Keratinocyte (primary cell): ENCODE results near the gene FANCI. TPM values are rescaled to one million over a fixed set of nuclear protein-coding genes. Genes with fewer than 3 reads are reported as not detected.

Experiments used
- DNase-seq: peaks from one replicate; pipeline ENCODE4 v3.0.0-alpha.2; 2011; ENCODE audit warnings: low read depth, missing footprints, low spot score
- FAIRE-seq: peaks from 2 replicates; lab custom pipeline; 2011; peaks lifted over from hg19 to GRCh38; lab: Jason Lieb, UNC
- H2AFZ ChIP-seq: 2 replicates; pipeline ENCODE4 v1.6.0; 2012; ENCODE audit warnings: low read length, control low read depth, inconsistent platforms; ENCODE audit not compliant: control insufficient read depth
- H3K27ac ChIP-seq: 2 replicates; pipeline ENCODE4 v1.5.1; 2011; ENCODE audit warnings: low read length; ENCODE audit not compliant: control insufficient read depth, insufficient read depth
- H3K27me3 ChIP-seq: 3 replicates; pipeline ENCODE4 v1.6.0; 2011; ENCODE audit warnings: low read length; ENCODE audit not compliant: control insufficient read depth, insufficient read depth; ENCODE audit errors: extremely low read depth
- H3K36me3 ChIP-seq, 2 experiments: 2 replicates in 1 of 2; 3 replicates in 1 of 2; pipeline ENCODE4 v1.5.1; 2011; ENCODE audit warnings: low read length in 2 of 2, mild to moderate bottlenecking in 1 of 2; ENCODE audit not compliant: control insufficient read depth in 2 of 2, insufficient read depth in 2 of 2; ENCODE audit errors: extremely low read depth in 1 of 2
- H3K4me1 ChIP-seq: 3 replicates; pipeline ENCODE4 v1.5.1; 2011; ENCODE audit warnings: low read length; ENCODE audit not compliant: control insufficient read depth, insufficient read depth; ENCODE audit errors: extremely low read depth
- H3K4me2 ChIP-seq: 3 replicates; pipeline ENCODE4 v1.6.0; 2011; ENCODE audit warnings: low read depth, low read length; ENCODE audit not compliant: control insufficient read depth, insufficient read depth; ENCODE audit errors: extremely low read depth
- H3K4me3 ChIP-seq, 3 experiments: fragments of 200-600 bp in 1 of 3; sonication (generic) in 1 of 3; 2 replicates in 2 of 3; 3 replicates in 1 of 3; pipeline ENCODE4 v1.5.1; 2011 to 2016; ENCODE audit warnings: low read length in 3 of 3, mild to moderate bottlenecking in 3 of 3, control low read depth in 2 of 3, inconsistent platforms in 1 of 3, low read depth in 1 of 3, mixed read lengths in 1 of 3, mixed run types in 1 of 3, moderate library complexity in 1 of 3; ENCODE audit not compliant: control insufficient read depth in 2 of 3, insufficient read depth in 2 of 3; ENCODE audit errors: extremely low read depth in 1 of 3
- H3K79me2 ChIP-seq: 2 replicates; pipeline ENCODE4 v1.6.0; 2012; ENCODE audit warnings: low read length; ENCODE audit not compliant: control insufficient read depth, insufficient read depth
- H3K9ac ChIP-seq: 3 replicates; pipeline ENCODE4 v1.6.0; 2011; ENCODE audit warnings: low read length; ENCODE audit not compliant: control insufficient read depth, insufficient read depth; ENCODE audit errors: extremely low read depth
- H3K9me1 ChIP-seq: 3 replicates; pipeline ENCODE4 v1.6.0; 2011; ENCODE audit warnings: low read length; ENCODE audit not compliant: control insufficient read depth, insufficient read depth; ENCODE audit errors: extremely low read depth
- H3K9me3 ChIP-seq: 2 replicates; pipeline ENCODE4 v1.5.1; 2012; ENCODE audit warnings: low read depth, low read length; ENCODE audit not compliant: control insufficient read depth
- H4K20me1 ChIP-seq: 3 replicates; pipeline ENCODE4 v1.6.0; 2011; ENCODE audit warnings: low read length; ENCODE audit not compliant: control insufficient read depth, insufficient read depth; ENCODE audit errors: extremely low read depth
- EZH2 ChIP-seq: IDR thresholded peaks from one replicate; pipeline ENCODE4 v1.6.1; 2012; ENCODE audit warnings: inconsistent platforms, mild to moderate bottlenecking, low read length, moderate library complexity
- dilution Hi-C: fragments of 300-500 bp; cut with MboI; formaldehyde crosslinking; loops from one replicate; pipeline ENCODE4 v1.7.0; 2020; ENCODE audit warnings: low sequenced_read_pairs; ENCODE audit not compliant: extremely low pct_ligation_motif_present
- polyA plus RNA-seq, 5 experiments: library from polyadenylated mRNA; depleted of rRNA in 3 of 5; stranded (reverse) in 3 of 5; stranded (forward) in 1 of 5; unstranded in 1 of 5; fragments of >200 nt; gene quantifications; 1 replicate in 1 of 5; 2 replicates in 3 of 5; 3 replicates in 1 of 5; pipeline versions ENCODE4 v1.2.1 to v1.2.3, GENCODE V29; 2011 to 2012; ENCODE audit warnings: missing spikeins in 2 of 5, low read depth in 1 of 5, low replicate concordance in 1 of 5
- TF ChIP-seq, protein P1 (sequence below), 3 experiments: IDR thresholded peaks in 1 of 3; conservative IDR thresholded peaks in 1 of 3; optimal IDR thresholded peaks in 1 of 3; 2 replicates in 2 of 3; 3 replicates in 1 of 3; pipeline versions ENCODE3 to v1.5.1; 2011; ENCODE audit warnings: low read length in 3 of 3, mild to moderate bottlenecking in 3 of 3, moderate library complexity in 2 of 3, control low read depth in 1 of 3, inconsistent platforms in 1 of 3; ENCODE audit not compliant: insufficient read depth in 2 of 3; ENCODE audit errors: extremely low read depth in 1 of 3

FANCI gene
- polyA plus RNA-seq, 1 donor (not counting 4 experiments of a cell fraction or from before 2014, with no cell fraction given) = 21.8 TPM

DNA sequence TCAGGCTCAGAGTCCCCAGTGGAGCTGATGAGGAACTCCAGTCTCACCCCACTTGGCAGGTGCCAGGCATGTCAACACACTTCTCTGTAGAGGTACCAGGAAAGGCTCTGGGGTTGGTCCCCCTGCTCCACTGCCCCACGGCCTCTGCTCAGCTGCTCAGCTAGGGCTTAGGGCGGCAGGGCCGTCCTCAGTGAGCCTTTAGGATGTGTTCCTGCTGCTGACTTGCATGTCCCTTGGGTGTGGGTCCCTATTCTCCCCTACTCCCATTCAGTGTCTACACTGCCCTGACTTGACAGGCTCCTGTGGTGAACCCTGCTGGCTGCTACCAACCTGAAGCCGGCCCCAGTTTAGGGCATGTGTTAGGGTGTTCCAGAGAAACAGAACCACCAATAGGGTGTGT lies 108.7 kb downstream of the FANCI start:
- H3K9me3 ChIP-seq = no peaks in the 10 kb centered on the region
- dilution Hi-C loops = no loop called here
- no peaks in the 10 kb centered on the region for H3K4me1 ChIP-seq
- FAIRE-seq (no peak), DNase-seq (no peak)
- no peak overlapping the region for H2AFZ ChIP-seq
- H3K9ac ChIP-seq = no peak overlapping the region
- H3K36me3 ChIP-seq = no peaks in the 10 kb centered on the region
- no peak overlapping the region for H3K27ac ChIP-seq
- H3K27me3 ChIP-seq = peaks cover 25% of the 10 kb centered on the region
- no peak for TF ChIP-seq EZH2
- TF ChIP-seq, protein P1, sequence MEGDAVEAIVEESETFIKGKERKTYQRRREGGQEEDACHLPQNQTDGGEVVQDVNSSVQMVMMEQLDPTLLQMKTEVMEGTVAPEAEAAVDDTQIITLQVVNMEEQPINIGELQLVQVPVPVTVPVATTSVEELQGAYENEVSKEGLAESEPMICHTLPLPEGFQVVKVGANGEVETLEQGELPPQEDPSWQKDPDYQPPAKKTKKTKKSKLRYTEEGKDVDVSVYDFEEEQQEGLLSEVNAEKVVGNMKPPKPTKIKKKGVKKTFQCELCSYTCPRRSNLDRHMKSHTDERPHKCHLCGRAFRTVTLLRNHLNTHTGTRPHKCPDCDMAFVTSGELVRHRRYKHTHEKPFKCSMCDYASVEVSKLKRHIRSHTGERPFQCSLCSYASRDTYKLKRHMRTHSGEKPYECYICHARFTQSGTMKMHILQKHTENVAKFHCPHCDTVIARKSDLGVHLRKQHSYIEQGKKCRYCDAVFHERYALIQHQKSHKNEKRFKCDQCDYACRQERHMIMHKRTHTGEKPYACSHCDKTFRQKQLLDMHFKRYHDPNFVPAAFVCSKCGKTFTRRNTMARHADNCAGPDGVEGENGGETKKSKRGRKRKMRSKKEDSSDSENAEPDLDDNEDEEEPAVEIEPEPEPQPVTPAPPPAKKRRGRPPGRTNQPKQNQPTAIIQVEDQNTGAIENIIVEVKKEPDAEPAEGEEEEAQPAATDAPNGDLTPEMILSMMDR (optimal IDR thresholded peaks at IDR 0.05 in 1 of 3, IDR thresholded peaks at IDR 0.05 in 1 of 3, conservative IDR thresholded peaks at IDR 0.05 in 1 of 3; ENCODE audit: extremely low read depth in 1 of 3, insufficient read depth in 2 of 3, low read length in 3 of 3) = no peak
- no peak overlapping the region for H3K4me2 ChIP-seq
- H3K4me3 ChIP-seq = no peak overlapping the region
- H3K9me1 ChIP-seq = no peaks in the 10 kb centered on the region
- H3K79me2 ChIP-seq = no peaks in the 10 kb centered on the region
- no peaks in the 10 kb centered on the region for H4K20me1 ChIP-seq

DNA sequence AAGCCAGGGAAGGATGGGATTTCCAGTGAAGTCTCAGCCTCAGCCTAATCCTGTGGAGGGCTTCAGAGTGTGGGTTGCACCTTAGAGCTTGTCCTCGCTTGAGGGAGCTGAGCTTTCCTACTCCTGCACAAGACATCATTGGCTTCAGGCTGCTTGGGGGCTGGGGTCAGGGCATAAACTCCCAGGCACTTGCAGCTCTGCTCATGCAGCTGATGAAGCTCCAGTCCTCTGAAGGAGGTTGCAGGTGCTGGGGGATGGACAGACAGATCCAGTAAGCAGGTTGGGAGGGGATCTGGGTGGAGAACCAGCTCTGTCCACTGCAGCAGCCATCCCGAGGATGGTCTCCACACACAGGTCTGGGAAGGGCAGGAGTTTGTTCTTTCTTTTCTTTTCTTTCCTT lies 110.2 kb downstream of the FANCI start:
- DNase-seq = no peak
- no peak for TF ChIP-seq EZH2
- Histone ChIP-seq H3K9me1 (no peaks in the 10 kb centered on the region), H3K36me3 (no peaks in the 10 kb centered on the region), H4K20me1 (no peaks in the 10 kb centered on the region), H3K4me3 (no peak overlapping the region), H3K4me2 (no peak overlapping the region), H3K27ac (no peak overlapping the region), H3K79me2 (no peaks in the 10 kb centered on the region), H3K4me1 (peaks cover 2% of the 10 kb centered on the region), H3K9ac (no peak overlapping the region), H3K27me3 (peaks cover 36% of the 10 kb centered on the region), H2AFZ (no peak overlapping the region), H3K9me3 (no peaks in the 10 kb centered on the region)
- no peak for FAIRE-seq
- dilution Hi-C loops = no loop called here

DNA sequence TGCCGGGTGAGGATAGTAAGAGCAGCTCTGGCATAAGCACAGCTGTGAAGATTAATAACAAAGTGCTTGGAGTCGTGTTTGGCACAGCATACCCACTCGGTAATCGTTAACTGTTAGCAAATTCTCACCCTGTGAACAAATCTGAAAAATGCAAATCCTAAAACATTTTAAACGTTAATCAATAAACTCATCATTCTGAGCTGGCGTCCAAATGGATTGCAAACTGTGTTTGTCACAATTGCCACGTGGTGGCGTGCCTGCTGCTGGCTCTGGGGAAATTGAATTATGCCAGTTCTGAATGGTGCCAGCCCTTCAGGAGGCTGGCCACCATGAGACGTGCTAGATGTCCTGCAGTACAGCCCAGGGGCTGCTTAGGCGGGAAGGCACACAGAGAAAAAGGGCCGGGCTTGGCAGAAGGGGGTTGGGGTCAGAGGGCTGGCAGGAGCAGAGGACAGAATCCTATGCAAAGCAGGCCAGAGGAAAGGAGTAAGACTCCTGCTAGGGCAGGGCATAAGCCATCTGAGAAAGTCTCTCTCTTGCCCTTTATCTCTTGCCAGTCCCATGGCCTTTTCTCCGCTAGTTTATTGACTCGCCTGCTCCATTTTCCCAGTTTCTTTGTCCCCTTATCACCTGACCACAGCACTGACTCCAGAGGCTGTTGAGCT lies 113.0 kb downstream of the FANCI start:
- Histone ChIP-seq H4K20me1 (peaks cover under 1% of the 10 kb centered on the region), H3K4me1 (peaks cover 2% of the 10 kb centered on the region), H3K9ac (no peak overlapping the region), H3K4me2 (no peak overlapping the region), H3K4me3 (no peak overlapping the region), H3K9me3 (no peaks in the 10 kb centered on the region), H3K27me3 (peaks cover 59% of the 10 kb centered on the region), H3K79me2 (no peaks in the 10 kb centered on the region), H3K9me1 (no peaks in the 10 kb centered on the region), H2AFZ (no peak overlapping the region), H3K27ac (no peak overlapping the region), H3K36me3 (no peaks in the 10 kb centered on the region)
- dilution Hi-C loops = no loop called here
- no peak for DNase-seq
- no peak for FAIRE-seq
- TF ChIP-seq, protein P1 (optimal IDR thresholded peaks at IDR 0.05 in 1 of 3, IDR thresholded peaks at IDR 0.05 in 1 of 3, conservative IDR thresholded peaks at IDR 0.05 in 1 of 3; ENCODE audit: extremely low read depth in 1 of 3, insufficient read depth in 2 of 3, low read length in 3 of 3) = peak; percentile 54 to 77 (median 54)
- no peak for TF ChIP-seq EZH2
